GM23338 (cell line): ENCODE results near the gene ACSL6. TPM values are rescaled to one million over a fixed set of nuclear protein-coding genes. Genes with fewer than 3 reads are reported as not detected.

Experiments used
- ATAC-seq: fragments of 200-7000 bp; cut with Tn5 transposase; 3 replicates; pipeline ENCODE4 v1.9.1; 2020
- DNase-seq: peaks from one replicate; pipeline ENCODE4 v3.0.0-alpha.2; 2015; ENCODE audit warnings: low spot score
- H2AFZ ChIP-seq: fragments of 200-600 bp; sonication (generic); 2 replicates; pipeline ENCODE4 v1.8.0; 2016; ENCODE audit warnings: antibody characterized with exemption, mild to moderate bottlenecking, moderate library complexity
- H3F3A ChIP-seq: fragments of 200-600 bp; sonication (generic); replicated peaks from 2 replicates; pipeline ENCODE4 v1.8.0; 2017; ENCODE audit warnings: antibody characterized with exemption, mixed run types, low read depth
- H3K27ac ChIP-seq: fragments of 200-600 bp; sonication (generic); 2 replicates; pipeline ENCODE4 v1.6.1; 2016; ENCODE audit warnings: low read depth
- H3K27me3 ChIP-seq: fragments of 200-600 bp; sonication (generic); 2 replicates; pipeline ENCODE4 v1.8.0; 2016; ENCODE audit warnings: mild to moderate bottlenecking, mixed run types, moderate library complexity; ENCODE audit not compliant: insufficient read depth
- H3K36me3 ChIP-seq: fragments of 200-600 bp; sonication (generic); 2 replicates; pipeline ENCODE4 v1.8.0; 2016; ENCODE audit warnings: mild to moderate bottlenecking; ENCODE audit not compliant: insufficient read depth
- H3K4me1 ChIP-seq: fragments of 200-600 bp; sonication (generic); 2 replicates; pipeline ENCODE4 v1.8.0; 2016; ENCODE audit warnings: mild to moderate bottlenecking, moderate library complexity; ENCODE audit not compliant: insufficient read depth
- H3K4me2 ChIP-seq: fragments of 200-600 bp; sonication (generic); 2 replicates; pipeline ENCODE4 v1.7.1; 2017; ENCODE audit warnings: mixed run types
- H3K4me3 ChIP-seq: fragments of 200-600 bp; sonication (generic); 2 replicates; pipeline ENCODE4 v1.6.1; 2016; ENCODE audit warnings: mixed run types
- H3K79me2 ChIP-seq: fragments of 200-600 bp; sonication (generic); replicated peaks from 2 replicates; pipeline ENCODE4 v1.8.0; 2017; ENCODE audit warnings: mild to moderate bottlenecking; ENCODE audit not compliant: insufficient read depth
- H3K9me2 ChIP-seq: fragments of 200-600 bp; sonication (generic); 2 replicates; pipeline ENCODE4 v1.8.0; 2017; ENCODE audit not compliant: insufficient read depth
- H4K20me1 ChIP-seq: fragments of 200-600 bp; sonication (generic); replicated peaks from 2 replicates; pipeline ENCODE4 v1.8.0; 2017; ENCODE audit warnings: mild to moderate bottlenecking; ENCODE audit not compliant: insufficient read depth
- H3K27ac Mint-ChIP-seq: 2 replicates; pipeline ENCODE4 v1.8.0; 2020; ENCODE audit warnings: inconsistent platforms, mild to moderate bottlenecking, moderate library complexity, mixed read lengths
- H3K27me3 Mint-ChIP-seq: 3 replicates; pipeline ENCODE4 v1.8.0; 2022; ENCODE audit warnings: low read depth, mild to moderate bottlenecking, moderate library complexity, mixed read lengths, inconsistent platforms; ENCODE audit not compliant: insufficient read depth, poor library complexity
- H3K36me3 Mint-ChIP-seq: 3 replicates; pipeline ENCODE4 v1.8.0; 2021; ENCODE audit warnings: low read depth, mild to moderate bottlenecking, inconsistent platforms, moderate library complexity, mixed read lengths
- H3K4me1 Mint-ChIP-seq: 3 replicates; pipeline ENCODE4 v1.8.0; 2020; ENCODE audit warnings: mild to moderate bottlenecking, inconsistent platforms, mixed read lengths
- H3K4me3 Mint-ChIP-seq: 3 replicates; pipeline ENCODE4 v1.8.0; 2021; ENCODE audit warnings: moderate library complexity, mild to moderate bottlenecking, inconsistent platforms, mixed read lengths
- H3K9me3 Mint-ChIP-seq: 3 replicates; pipeline ENCODE4 v1.8.0; 2020; ENCODE audit warnings: moderate library complexity, mild to moderate bottlenecking, inconsistent platforms, mixed read lengths
- CREB1 ChIP-seq: fragments of 250-450 bp; sonication (Bioruptor Pico); IDR thresholded peaks from 2 replicates; pipeline ENCODE4 v1.5.0; 2020; ENCODE audit warnings: low read depth, mild to moderate bottlenecking, moderate library complexity
- EZH2 ChIP-seq: fragments of 200-600 bp; sonication (generic); IDR thresholded peaks from one replicate; pipeline ENCODE4 v1.8.0; 2017; ENCODE audit warnings: antibody characterized with exemption, mild to moderate bottlenecking, low read depth; ENCODE audit not compliant: unreplicated experiment
- EZH2phosphoT487 ChIP-seq: fragments of 200-600 bp; sonication (generic); IDR thresholded peaks from one replicate; pipeline ENCODE4 v1.8.1; 2018; ENCODE audit warnings: antibody characterized with exemption; ENCODE audit not compliant: unreplicated experiment
- JUNB ChIP-seq: IDR thresholded peaks from one replicate; pipeline ENCODE4 v1.6.1; 2016; ENCODE audit warnings: antibody characterized with exemption; ENCODE audit not compliant: unreplicated experiment
- NANOG ChIP-seq: IDR thresholded peaks from 2 replicates; pipeline ENCODE4 v1.6.1; 2016; ENCODE audit warnings: antibody characterized with exemption, borderline replicate concordance
- POLR2AphosphoS5 ChIP-seq: IDR thresholded peaks from 2 replicates; pipeline ENCODE4 v1.6.1; 2016; ENCODE audit warnings: antibody characterized with exemption, low read depth
- STAT1 ChIP-seq: IDR thresholded peaks from one replicate; pipeline ENCODE4 v1.6.1; 2016; ENCODE audit warnings: antibody characterized with exemption; ENCODE audit not compliant: unreplicated experiment
- ZNF114 ChIP-seq: fragments of 250-450 bp; sonication (Bioruptor Pico); IDR thresholded peaks from 2 replicates; pipeline ENCODE4 v1.5.0; 2020; ENCODE audit warnings: mild to moderate bottlenecking, moderate library complexity
- ZNF331 ChIP-seq: fragments of 250-450 bp; sonication (Bioruptor Pico); IDR thresholded peaks from 2 replicates; pipeline ENCODE4 v1.5.0; 2020; ENCODE audit warnings: low read depth, mild to moderate bottlenecking, moderate library complexity
- polyA plus RNA-seq: library from polyadenylated mRNA; unstranded; fragments of >200 nt; fragmentation: Nextera tagmentation; extraction: Ambion mirVana; gene quantifications from 2 replicates; pipeline ENCODE4 v1.2.1, GENCODE V29; 2016
- total RNA-seq: library from RNA; depleted of rRNA; stranded (reverse); fragments of >200 nt; shearing (Covaris generic); gene quantifications from 2 replicates; pipeline ENCODE4 v1.2.3, GENCODE V29; 2014
- TF ChIP-seq, protein P1 (sequence below): fragments of 250-450 bp; sonication (Bioruptor Pico); IDR thresholded peaks from 2 replicates; pipeline ENCODE4 v1.5.0; 2020; ENCODE audit warnings: mild to moderate bottlenecking, moderate library complexity
- TF ChIP-seq, protein P2 (sequence below), 2 experiments: fragments of 200-600 bp in 1 of 2; sonication (generic) in 1 of 2; conservative IDR thresholded peaks; 2 replicates each; pipeline versions ENCODE4 v1.5.1 to v1.6.1; 2016 to 2017; ENCODE audit warnings: antibody characterized with exemption in 2 of 2, low read depth in 2 of 2, mild to moderate bottlenecking in 2 of 2, moderate library complexity in 1 of 2
- TF ChIP-seq, protein P3 (sequence below): IDR thresholded peaks from one replicate; pipeline ENCODE4 v1.6.1; 2018; ENCODE audit warnings: antibody characterized with exemption; ENCODE audit not compliant: unreplicated experiment
- TF ChIP-seq, protein P4 (sequence below): IDR thresholded peaks from 2 replicates; pipeline ENCODE4 v1.6.1; 2016; ENCODE audit warnings: antibody characterized with exemption

The ACSL6 gene
- total and polyA plus RNA-seq, 2 experiments from 2014 or later, result 0.76 to 3.6 TPM

DNA sequence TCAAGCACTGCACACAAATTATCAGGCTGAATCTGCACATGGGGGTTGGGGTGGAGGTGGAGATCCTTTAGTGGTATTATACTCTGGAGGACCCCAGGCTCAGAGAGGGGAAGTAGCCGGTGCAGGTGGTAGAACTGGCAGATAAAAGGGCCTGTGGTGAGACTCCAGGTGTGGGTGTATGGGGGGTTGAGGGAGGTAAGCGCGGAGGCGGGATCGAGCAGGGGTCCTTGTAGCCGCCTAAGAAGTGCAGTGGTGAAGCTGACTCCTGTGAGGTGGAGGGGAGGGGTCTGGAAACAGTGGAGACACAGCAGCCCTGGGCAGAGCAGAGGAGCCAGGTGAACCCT, 841 bp downstream of the ACSL6 start:
- Mint-ChIP-seq H3K27ac (no peak overlapping the region), H3K27me3 (peaks cover 32% of the 10 kb centered on the region), H3K36me3 (no peaks in the 10 kb centered on the region), H3K4me1 (peaks cover 22% of the 10 kb centered on the region), H3K9me3 (no peaks in the 10 kb centered on the region), H3K4me3 (peak overlapping the region; percentile 88)
- H3K4me3 ChIP-seq, result peak overlapping the region; percentile 78
- ATAC-seq, result peak; percentile 31
- no peaks in the 10 kb centered on the region for H3K79me2 ChIP-seq
- peak; percentile 62 for DNase-seq
- H3K4me2 ChIP-seq, result peak overlapping the region; percentile 97
- peak overlapping the region; percentile 99 for H2AFZ ChIP-seq
- H3K4me1 ChIP-seq, result peaks cover 8% of the 10 kb centered on the region; the same call in 1 of the 2 replicates
- TF ChIP-seq, protein P1, sequence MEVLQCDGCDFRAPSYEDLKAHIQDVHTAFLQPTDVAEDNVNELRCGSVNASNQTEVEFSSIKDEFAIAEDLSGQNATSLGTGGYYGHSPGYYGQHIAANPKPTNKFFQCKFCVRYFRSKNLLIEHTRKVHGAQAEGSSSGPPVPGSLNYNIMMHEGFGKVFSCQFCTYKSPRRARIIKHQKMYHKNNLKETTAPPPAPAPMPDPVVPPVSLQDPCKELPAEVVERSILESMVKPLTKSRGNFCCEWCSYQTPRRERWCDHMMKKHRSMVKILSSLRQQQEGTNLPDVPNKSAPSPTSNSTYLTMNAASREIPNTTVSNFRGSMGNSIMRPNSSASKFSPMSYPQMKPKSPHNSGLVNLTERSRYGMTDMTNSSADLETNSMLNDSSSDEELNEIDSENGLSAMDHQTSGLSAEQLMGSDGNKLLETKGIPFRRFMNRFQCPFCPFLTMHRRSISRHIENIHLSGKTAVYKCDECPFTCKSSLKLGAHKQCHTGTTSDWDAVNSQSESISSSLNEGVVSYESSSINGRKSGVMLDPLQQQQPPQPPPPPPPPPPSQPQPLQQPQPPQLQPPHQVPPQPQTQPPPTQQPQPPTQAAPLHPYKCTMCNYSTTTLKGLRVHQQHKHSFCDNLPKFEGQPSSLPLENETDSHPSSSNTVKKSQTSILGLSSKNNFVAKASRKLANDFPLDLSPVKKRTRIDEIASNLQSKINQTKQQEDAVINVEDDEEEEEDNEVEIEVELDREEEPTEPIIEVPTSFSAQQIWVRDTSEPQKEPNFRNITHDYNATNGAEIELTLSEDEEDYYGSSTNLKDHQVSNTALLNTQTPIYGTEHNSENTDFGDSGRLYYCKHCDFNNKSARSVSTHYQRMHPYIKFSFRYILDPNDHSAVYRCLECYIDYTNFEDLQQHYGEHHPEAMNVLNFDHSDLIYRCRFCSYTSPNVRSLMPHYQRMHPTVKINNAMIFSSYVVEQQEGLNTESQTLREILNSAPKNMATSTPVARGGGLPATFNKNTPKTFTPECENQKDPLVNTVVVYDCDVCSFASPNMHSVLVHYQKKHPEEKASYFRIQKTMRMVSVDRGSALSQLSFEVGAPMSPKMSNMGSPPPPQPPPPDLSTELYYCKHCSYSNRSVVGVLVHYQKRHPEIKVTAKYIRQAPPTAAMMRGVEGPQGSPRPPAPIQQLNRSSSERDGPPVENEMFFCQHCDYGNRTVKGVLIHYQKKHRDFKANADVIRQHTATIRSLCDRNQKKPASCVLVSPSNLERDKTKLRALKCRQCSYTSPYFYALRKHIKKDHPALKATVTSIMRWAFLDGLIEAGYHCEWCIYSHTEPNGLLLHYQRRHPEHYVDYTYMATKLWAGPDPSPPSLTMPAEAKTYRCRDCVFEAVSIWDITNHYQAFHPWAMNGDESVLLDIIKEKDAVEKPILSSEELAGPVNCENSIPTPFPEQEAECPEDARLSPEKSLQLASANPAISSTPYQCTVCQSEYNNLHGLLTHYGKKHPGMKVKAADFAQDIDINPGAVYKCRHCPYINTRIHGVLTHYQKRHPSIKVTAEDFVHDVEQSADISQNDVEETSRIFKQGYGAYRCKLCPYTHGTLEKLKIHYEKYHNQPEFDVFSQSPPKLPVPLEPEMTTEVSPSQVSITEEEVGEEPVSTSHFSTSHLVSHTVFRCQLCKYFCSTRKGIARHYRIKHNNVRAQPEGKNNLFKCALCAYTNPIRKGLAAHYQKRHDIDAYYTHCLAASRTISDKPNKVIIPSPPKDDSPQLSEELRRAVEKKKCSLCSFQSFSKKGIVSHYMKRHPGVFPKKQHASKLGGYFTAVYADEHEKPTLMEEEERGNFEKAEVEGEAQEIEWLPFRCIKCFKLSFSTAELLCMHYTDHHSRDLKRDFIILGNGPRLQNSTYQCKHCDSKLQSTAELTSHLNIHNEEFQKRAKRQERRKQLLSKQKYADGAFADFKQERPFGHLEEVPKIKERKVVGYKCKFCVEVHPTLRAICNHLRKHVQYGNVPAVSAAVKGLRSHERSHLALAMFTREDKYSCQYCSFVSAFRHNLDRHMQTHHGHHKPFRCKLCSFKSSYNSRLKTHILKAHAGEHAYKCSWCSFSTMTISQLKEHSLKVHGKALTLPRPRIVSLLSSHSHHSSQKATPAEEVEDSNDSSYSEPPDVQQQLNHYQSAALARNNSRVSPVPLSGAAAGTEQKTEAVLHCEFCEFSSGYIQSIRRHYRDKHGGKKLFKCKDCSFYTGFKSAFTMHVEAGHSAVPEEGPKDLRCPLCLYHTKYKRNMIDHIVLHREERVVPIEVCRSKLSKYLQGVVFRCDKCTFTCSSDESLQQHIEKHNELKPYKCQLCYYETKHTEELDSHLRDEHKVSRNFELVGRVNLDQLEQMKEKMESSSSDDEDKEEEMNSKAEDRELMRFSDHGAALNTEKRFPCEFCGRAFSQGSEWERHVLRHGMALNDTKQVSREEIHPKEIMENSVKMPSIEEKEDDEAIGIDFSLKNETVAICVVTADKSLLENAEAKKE, result no peak
- TF ChIP-seq EZH2 (no peak), STAT1 (no peak), ZNF114 (no peak), ZNF331 (CRISPR knock-in tag) (no peak), EZH2phosphoT487 (no peak), NANOG (no peak), JUNB (no peak), POLR2AphosphoS5 (no peak), CREB1 (CRISPR knock-in tag) (no peak)
- TF ChIP-seq, protein P2, sequence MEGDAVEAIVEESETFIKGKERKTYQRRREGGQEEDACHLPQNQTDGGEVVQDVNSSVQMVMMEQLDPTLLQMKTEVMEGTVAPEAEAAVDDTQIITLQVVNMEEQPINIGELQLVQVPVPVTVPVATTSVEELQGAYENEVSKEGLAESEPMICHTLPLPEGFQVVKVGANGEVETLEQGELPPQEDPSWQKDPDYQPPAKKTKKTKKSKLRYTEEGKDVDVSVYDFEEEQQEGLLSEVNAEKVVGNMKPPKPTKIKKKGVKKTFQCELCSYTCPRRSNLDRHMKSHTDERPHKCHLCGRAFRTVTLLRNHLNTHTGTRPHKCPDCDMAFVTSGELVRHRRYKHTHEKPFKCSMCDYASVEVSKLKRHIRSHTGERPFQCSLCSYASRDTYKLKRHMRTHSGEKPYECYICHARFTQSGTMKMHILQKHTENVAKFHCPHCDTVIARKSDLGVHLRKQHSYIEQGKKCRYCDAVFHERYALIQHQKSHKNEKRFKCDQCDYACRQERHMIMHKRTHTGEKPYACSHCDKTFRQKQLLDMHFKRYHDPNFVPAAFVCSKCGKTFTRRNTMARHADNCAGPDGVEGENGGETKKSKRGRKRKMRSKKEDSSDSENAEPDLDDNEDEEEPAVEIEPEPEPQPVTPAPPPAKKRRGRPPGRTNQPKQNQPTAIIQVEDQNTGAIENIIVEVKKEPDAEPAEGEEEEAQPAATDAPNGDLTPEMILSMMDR (conservative IDR thresholded peaks at IDR 0.05; ENCODE audit: low read depth in 2 of 2), result no peak
- TF ChIP-seq, protein P3, sequence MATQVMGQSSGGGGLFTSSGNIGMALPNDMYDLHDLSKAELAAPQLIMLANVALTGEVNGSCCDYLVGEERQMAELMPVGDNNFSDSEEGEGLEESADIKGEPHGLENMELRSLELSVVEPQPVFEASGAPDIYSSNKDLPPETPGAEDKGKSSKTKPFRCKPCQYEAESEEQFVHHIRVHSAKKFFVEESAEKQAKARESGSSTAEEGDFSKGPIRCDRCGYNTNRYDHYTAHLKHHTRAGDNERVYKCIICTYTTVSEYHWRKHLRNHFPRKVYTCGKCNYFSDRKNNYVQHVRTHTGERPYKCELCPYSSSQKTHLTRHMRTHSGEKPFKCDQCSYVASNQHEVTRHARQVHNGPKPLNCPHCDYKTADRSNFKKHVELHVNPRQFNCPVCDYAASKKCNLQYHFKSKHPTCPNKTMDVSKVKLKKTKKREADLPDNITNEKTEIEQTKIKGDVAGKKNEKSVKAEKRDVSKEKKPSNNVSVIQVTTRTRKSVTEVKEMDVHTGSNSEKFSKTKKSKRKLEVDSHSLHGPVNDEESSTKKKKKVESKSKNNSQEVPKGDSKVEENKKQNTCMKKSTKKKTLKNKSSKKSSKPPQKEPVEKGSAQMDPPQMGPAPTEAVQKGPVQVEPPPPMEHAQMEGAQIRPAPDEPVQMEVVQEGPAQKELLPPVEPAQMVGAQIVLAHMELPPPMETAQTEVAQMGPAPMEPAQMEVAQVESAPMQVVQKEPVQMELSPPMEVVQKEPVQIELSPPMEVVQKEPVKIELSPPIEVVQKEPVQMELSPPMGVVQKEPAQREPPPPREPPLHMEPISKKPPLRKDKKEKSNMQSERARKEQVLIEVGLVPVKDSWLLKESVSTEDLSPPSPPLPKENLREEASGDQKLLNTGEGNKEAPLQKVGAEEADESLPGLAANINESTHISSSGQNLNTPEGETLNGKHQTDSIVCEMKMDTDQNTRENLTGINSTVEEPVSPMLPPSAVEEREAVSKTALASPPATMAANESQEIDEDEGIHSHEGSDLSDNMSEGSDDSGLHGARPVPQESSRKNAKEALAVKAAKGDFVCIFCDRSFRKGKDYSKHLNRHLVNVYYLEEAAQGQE, result no peak
- TF ChIP-seq, protein P4, sequence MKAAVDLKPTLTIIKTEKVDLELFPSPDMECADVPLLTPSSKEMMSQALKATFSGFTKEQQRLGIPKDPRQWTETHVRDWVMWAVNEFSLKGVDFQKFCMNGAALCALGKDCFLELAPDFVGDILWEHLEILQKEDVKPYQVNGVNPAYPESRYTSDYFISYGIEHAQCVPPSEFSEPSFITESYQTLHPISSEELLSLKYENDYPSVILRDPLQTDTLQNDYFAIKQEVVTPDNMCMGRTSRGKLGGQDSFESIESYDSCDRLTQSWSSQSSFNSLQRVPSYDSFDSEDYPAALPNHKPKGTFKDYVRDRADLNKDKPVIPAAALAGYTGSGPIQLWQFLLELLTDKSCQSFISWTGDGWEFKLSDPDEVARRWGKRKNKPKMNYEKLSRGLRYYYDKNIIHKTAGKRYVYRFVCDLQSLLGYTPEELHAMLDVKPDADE, result no peak
- no peak overlapping the region for H3K27ac ChIP-seq
- peaks cover 4% of the 10 kb centered on the region; the same call in 1 of the 2 replicates for H3K9me2 ChIP-seq
- peaks cover 25% of the 10 kb centered on the region for H3K27me3 ChIP-seq
- no peaks in the 10 kb centered on the region for H3F3A ChIP-seq
- no peaks in the 10 kb centered on the region for H4K20me1 ChIP-seq
- no peaks in the 10 kb centered on the region for H3K36me3 ChIP-seq
